Panc1 (cell line): ENCODE measurements around the gene ATXN3L. TPM values are rescaled to one million over a fixed set of nuclear protein-coding genes. Genes with fewer than 3 reads are reported as not detected.

Source experiments
- ATAC-seq: fragments of 200-7000 bp; cut with Tn5 transposase; 2 replicates; pipeline ENCODE4 v1.9.1; 2020; ENCODE audit warnings: mild to moderate bottlenecking, moderate library complexity
- BruUV-seq: library from RNA; stranded (reverse); fragments of 400-500 nt; replicated peaks from 2 replicates; lab custom pipeline; 2021; lab: Mats Ljungman, UMichigan
- CTCF ChIA-PET: fragments of 300-600 bp; sonication (Branson Sonifier 250); formaldehyde crosslinking; loops from one replicate; lab custom pipeline; 2022; ENCODE audit warnings: antibody characterized with exemption; lab: Charles Lee
- POLR2A ChIA-PET: fragments of 300-600 bp; sonication (Branson Sonifier 250); formaldehyde crosslinking; loops from one replicate; lab custom pipeline; 2022; ENCODE audit warnings: antibody characterized with exemption; lab: Charles Lee
- DNase-seq: peaks from one replicate; pipeline ENCODE4 v3.0.0-alpha.2; 2010; ENCODE audit warnings: low read depth, low spot score
- H3K27ac ChIP-seq: 2 replicates; pipeline ENCODE4 v1.5.1; 2011; ENCODE audit warnings: mild to moderate bottlenecking, low read length, inconsistent platforms
- H3K27me3 ChIP-seq: fragments of 200-500 bp; sonication (Bioruptor generic); 2 replicates; pipeline ENCODE4 v1.6.0; 2014; ENCODE audit warnings: low read length, inconsistent platforms; ENCODE audit not compliant: control insufficient read depth, insufficient read depth
- H3K36me3 ChIP-seq: fragments of 200-500 bp; sonication (Bioruptor generic); 2 replicates; pipeline ENCODE4 v1.5.1; 2014; ENCODE audit warnings: inconsistent platforms, mild to moderate bottlenecking, low read length, moderate library complexity; ENCODE audit not compliant: control insufficient read depth, insufficient read depth
- H3K4me1 ChIP-seq: 2 replicates; pipeline ENCODE4 v1.5.1; 2011; ENCODE audit warnings: inconsistent platforms, mild to moderate bottlenecking, low read length, moderate library complexity; ENCODE audit not compliant: control insufficient read depth, insufficient read depth
- H3K4me3 ChIP-seq, 2 experiments: 2 replicates each; pipeline ENCODE4 v1.5.1; 2011 to 2012; ENCODE audit warnings: low read depth in 2 of 2, low read length in 2 of 2, mild to moderate bottlenecking in 2 of 2, inconsistent platforms in 1 of 2, moderate library complexity in 1 of 2
- H3K9me3 ChIP-seq: fragments of 200-500 bp; sonication (Bioruptor generic); 2 replicates; pipeline ENCODE4 v1.5.1; 2014; ENCODE audit warnings: low read depth, mild to moderate bottlenecking, inconsistent platforms, low read length, moderate library complexity; ENCODE audit not compliant: control insufficient read depth, insufficient read depth
- POLR2AphosphoS5 ChIP-seq: IDR thresholded peaks from 2 replicates; pipeline ENCODE4 v1.6.1; 2012; ENCODE audit warnings: mild to moderate bottlenecking, low read depth, low read length, moderate library complexity
- SIN3A ChIP-seq: IDR thresholded peaks from 2 replicates; pipeline ENCODE4 v1.6.1; 2012; ENCODE audit warnings: low read depth, mild to moderate bottlenecking, low read length, moderate library complexity, borderline replicate concordance; ENCODE audit not compliant: insufficient read depth
- TCF7L2 ChIP-seq: IDR thresholded peaks from 2 replicates; pipeline ENCODE4 v1.6.1; 2011; ENCODE audit warnings: mild to moderate bottlenecking, low read depth, low read length, inconsistent platforms
- in situ Hi-C: cut with HindIII; loops from 2 replicates; pipeline ENCODE4 v1.10.0; 2016; ENCODE audit warnings: low sequenced_read_pairs, low pct_unique_long_range_greater_than_20kb
- intact Hi-C: fragments of 100-400 bp; cut with micrococcal nuclease; formaldehyde crosslinking; loops from one replicate; pipeline ENCODE4 v1.10.0; 2022; ENCODE audit not compliant: unreplicated experiment
- total RNA-seq: library from RNA; stranded (reverse); gene quantifications from one replicate; pipeline ENCODE4 v1.2.1, GENCODE V29; 2021; ENCODE audit not compliant: unreplicated experiment
- TF ChIP-seq, protein P1 (sequence below), 2 experiments: IDR thresholded peaks; 2 replicates each; pipeline ENCODE4 v1.6.1; 2011 to 2012; ENCODE audit warnings: low read depth in 2 of 2, control low read depth in 1 of 2, low read length in 1 of 2, mild to moderate bottlenecking in 1 of 2, moderate library complexity in 1 of 2; ENCODE audit not compliant: insufficient read depth in 1 of 2
- TF ChIP-seq, protein P2 (sequence below): fragments of 450-650 bp; IDR thresholded peaks from 2 replicates; pipeline ENCODE4 v1.5.1; 2017; ENCODE audit warnings: mild to moderate bottlenecking

Gene ATXN3L
- total RNA-seq, 1 experiment from 2014 or later = not detected

DNA sequence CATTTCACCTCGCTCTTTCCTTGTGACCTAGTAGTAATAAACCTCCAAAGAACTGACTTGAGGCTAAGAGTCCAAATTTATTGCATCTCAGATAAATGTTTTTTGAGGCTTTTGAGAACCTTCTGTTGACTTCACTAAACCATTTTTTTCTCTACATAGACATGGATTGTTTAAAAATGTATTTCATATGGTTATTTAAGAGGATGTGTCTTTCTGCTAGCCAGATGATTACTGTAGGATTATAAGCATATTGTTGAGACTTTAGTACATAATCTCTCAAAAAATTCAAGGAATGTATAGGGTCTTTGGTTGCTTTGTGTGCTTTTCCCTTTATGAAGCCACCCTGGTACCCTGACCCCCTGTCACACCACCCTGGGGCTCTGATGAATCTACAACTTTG, 44.8 kb downstream of the ATXN3L start:
- intact Hi-C loops = no loop called here
- no peak overlapping the region for H3K27ac ChIP-seq
- no peaks in the 10 kb centered on the region for H3K9me3 ChIP-seq
- in situ Hi-C loops = no loop called here
- no TSS peak for BruUV-seq
- CTCF ChIA-PET = no interaction called here
- ATAC-seq (no peak), DNase-seq (no peak)
- POLR2A ChIA-PET = no interaction called here
- no peaks in the 10 kb centered on the region for H3K27me3 ChIP-seq
- no peak overlapping the region for H3K4me3 ChIP-seq
- H3K4me1 ChIP-seq = no peaks in the 10 kb centered on the region
- TF ChIP-seq, protein P1, sequence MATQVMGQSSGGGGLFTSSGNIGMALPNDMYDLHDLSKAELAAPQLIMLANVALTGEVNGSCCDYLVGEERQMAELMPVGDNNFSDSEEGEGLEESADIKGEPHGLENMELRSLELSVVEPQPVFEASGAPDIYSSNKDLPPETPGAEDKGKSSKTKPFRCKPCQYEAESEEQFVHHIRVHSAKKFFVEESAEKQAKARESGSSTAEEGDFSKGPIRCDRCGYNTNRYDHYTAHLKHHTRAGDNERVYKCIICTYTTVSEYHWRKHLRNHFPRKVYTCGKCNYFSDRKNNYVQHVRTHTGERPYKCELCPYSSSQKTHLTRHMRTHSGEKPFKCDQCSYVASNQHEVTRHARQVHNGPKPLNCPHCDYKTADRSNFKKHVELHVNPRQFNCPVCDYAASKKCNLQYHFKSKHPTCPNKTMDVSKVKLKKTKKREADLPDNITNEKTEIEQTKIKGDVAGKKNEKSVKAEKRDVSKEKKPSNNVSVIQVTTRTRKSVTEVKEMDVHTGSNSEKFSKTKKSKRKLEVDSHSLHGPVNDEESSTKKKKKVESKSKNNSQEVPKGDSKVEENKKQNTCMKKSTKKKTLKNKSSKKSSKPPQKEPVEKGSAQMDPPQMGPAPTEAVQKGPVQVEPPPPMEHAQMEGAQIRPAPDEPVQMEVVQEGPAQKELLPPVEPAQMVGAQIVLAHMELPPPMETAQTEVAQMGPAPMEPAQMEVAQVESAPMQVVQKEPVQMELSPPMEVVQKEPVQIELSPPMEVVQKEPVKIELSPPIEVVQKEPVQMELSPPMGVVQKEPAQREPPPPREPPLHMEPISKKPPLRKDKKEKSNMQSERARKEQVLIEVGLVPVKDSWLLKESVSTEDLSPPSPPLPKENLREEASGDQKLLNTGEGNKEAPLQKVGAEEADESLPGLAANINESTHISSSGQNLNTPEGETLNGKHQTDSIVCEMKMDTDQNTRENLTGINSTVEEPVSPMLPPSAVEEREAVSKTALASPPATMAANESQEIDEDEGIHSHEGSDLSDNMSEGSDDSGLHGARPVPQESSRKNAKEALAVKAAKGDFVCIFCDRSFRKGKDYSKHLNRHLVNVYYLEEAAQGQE (IDR thresholded peaks at IDR 0.05; ENCODE audit: insufficient read depth in 1 of 2, low read depth in 2 of 2, low read length in 1 of 2) = no peak
- no peak for TF ChIP-seq POLR2AphosphoS5
- no peak for TF ChIP-seq SIN3A
- TF ChIP-seq, protein P2, sequence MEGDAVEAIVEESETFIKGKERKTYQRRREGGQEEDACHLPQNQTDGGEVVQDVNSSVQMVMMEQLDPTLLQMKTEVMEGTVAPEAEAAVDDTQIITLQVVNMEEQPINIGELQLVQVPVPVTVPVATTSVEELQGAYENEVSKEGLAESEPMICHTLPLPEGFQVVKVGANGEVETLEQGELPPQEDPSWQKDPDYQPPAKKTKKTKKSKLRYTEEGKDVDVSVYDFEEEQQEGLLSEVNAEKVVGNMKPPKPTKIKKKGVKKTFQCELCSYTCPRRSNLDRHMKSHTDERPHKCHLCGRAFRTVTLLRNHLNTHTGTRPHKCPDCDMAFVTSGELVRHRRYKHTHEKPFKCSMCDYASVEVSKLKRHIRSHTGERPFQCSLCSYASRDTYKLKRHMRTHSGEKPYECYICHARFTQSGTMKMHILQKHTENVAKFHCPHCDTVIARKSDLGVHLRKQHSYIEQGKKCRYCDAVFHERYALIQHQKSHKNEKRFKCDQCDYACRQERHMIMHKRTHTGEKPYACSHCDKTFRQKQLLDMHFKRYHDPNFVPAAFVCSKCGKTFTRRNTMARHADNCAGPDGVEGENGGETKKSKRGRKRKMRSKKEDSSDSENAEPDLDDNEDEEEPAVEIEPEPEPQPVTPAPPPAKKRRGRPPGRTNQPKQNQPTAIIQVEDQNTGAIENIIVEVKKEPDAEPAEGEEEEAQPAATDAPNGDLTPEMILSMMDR = no peak
- TF ChIP-seq TCF7L2 = no peak
- H3K36me3 ChIP-seq = no peaks in the 10 kb centered on the region

DNA sequence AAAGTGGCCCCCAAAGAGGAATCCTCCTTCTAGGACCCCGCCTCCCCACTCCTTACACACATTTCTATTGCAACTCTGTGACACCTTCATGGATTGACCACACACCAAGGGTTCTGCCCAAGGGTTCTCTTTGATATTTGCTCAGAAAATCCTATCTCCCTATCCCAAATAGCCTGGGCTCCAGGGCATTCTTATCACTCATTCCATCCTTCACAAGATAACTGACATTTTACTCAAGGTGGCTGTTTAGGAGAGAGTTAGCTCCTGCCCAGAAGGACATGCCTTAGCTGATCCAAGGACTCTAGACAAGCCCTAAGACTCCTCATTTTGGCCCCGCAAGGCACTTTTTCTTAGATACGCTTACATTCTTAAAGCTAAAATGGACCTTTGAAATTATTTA, 47.4 kb downstream of the ATXN3L start:
- TF ChIP-seq SIN3A (no peak), POLR2AphosphoS5 (no peak), TCF7L2 (no peak)
- TF ChIP-seq, protein P2 = no peak
- TF ChIP-seq, protein P1 (IDR thresholded peaks at IDR 0.05; ENCODE audit: insufficient read depth in 1 of 2, low read depth in 2 of 2, low read length in 1 of 2) = no peak
- Histone ChIP-seq H3K9me3 (no peaks in the 10 kb centered on the region), H3K27ac (no peak overlapping the region), H3K36me3 (no peaks in the 10 kb centered on the region), H3K4me1 (no peaks in the 10 kb centered on the region), H3K4me3 (no peak overlapping the region), H3K27me3 (no peaks in the 10 kb centered on the region)
- intact Hi-C loops (no loop called here), in situ Hi-C loops (no loop called here)
- CTCF ChIA-PET = no interaction called here
- BruUV-seq = no TSS peak
- ATAC-seq (no peak), DNase-seq (no peak)
- POLR2A ChIA-PET = no interaction called here
